ENCODE results near the gene ELN.

GRCh38 chr7:74051193-74051592 is 23.2 kb downstream of the ELN start:
- TF ChIP-seq CTCF (IDR thresholded peaks at IDR 0.05; ENCODE audit: low read depth, low read length) (no peak), POLR2A (IDR thresholded peaks at IDR 0.05; ENCODE audit: extremely low read depth, insufficient read length) (no peak), MYC (IDR thresholded peaks at IDR 0.05; ENCODE audit: low read depth, low read length) (no peak)
